Mesodermal cell (in vitro differentiated cells): ENCODE results near the gene CNPY1.
A peak's percentile ranks its signal among the peaks of the same experiment; 100 is the strongest.

ENCODE experiments used
- H3K27ac ChIP-seq: 2 replicates; pipeline ENCODE4 v1.7.0; 2013; ENCODE audit warnings: mild to moderate bottlenecking, low read depth, low read length, moderate library complexity; ENCODE audit not compliant: severe bottlenecking
- H3K36me3 ChIP-seq: 2 replicates; pipeline ENCODE4 v1.7.1; 2013; ENCODE audit warnings: mild to moderate bottlenecking, low read length, moderate library complexity; ENCODE audit not compliant: control insufficient read depth, insufficient read depth
- H3K4me1 ChIP-seq: one replicate; pipeline ENCODE4 v1.7.1; 2013; ENCODE audit warnings: mild to moderate bottlenecking, low read length; ENCODE audit not compliant: insufficient read depth, control insufficient read depth, poor library complexity, severe bottlenecking
- H3K4me3 ChIP-seq: 2 replicates; pipeline ENCODE4 v1.7.0; 2013; ENCODE audit warnings: low read length, control low read depth, mild to moderate bottlenecking; ENCODE audit not compliant: insufficient read depth, poor library complexity, severe bottlenecking; ENCODE audit errors: extremely low read depth
- H3K9me3 ChIP-seq: 2 replicates; pipeline ENCODE4 v1.7.1; 2013; ENCODE audit warnings: mild to moderate bottlenecking, low read length, moderate library complexity; ENCODE audit not compliant: control insufficient read depth
- WGBS, 2 experiments: methylation state at CpG; one replicate each; pipeline ENCODE4 v1.1.5; 2013; ENCODE audit warnings: missing lambda C conversion rate in 2 of 2; ENCODE audit not compliant: insufficient coverage in 2 of 2; 5-methylcytosine and 5-hydroxymethylcytosine counted together

The CNPY1 gene

DNA sequence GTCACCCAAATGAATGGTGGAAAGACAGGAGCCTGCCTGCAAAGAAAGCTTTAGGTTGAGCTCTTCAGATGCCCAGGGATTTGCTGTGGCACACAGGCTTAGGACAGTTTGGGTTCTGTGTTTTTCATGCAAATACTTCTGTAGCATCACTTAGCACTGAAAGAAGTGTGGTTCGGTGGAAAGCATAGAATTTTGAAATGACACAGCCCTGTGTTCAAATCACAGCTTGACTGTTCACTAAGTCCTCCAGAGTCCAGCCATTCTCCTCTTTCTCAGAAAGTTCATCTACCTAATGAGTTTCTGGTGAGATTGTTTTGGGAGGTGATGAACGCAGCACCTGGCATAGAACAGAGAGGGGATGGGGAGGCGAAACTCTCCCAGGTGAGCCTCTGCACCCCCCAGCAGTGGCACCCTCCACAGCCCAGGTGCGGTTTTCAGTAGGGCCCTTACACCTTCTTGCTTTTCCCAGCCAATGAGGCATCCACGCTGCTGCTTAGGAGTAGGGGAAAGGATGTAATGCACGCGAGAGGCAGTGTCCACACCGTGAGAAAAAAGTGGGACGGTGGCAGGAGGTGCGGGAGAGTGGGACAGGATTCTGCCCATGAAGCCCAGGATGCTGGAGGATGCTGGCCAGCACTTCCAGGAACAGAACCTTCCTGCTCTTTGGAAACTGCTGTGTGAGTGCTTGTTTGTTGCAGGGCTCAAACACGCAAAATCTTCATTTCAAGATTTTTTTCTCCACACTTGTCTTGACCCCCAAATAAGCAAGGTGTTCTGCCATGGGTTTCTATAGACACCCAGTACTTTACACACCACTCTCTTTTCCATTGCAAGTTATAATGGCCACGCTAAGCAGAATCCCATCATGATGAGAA is 76.8 kb downstream of the CNPY1 start:
- Histone ChIP-seq H3K4me1 (peaks cover 37% of the 10 kb centered on the region), H3K27ac (no peak overlapping the region), H3K4me3 (no peak overlapping the region), H3K9me3 (no peaks in the 10 kb centered on the region), H3K36me3 (no peaks in the 10 kb centered on the region)
- 6 to 10% methylated on average over 8 to 9 of the region's 12 CpGs for WGBS, 2 experiments

DNA sequence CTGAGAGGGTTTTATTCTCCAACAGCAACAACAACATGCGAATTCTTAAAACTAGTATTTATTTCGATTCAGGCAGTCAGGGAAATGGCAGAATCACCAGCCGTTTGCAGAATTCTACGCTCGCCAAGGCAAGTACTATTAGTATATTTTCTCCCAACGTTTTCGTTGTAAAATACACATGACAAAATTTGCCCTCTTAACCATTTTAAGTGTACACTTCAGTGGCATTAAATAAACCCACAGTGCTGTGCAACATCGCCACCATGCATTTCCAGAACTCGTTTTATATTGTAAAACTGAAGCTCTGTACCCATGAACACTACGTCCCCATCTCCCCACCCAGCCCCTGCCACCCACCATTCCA is 77.6 kb downstream of the CNPY1 start:
- H3K4me3 ChIP-seq: no peak overlapping the region
- H3K36me3 ChIP-seq: no peaks in the 10 kb centered on the region
- no peak overlapping the region for H3K27ac ChIP-seq
- 8 to 9% methylated on average over 9 of the region's 10 CpGs for WGBS, 2 experiments
- H3K4me1 ChIP-seq: peaks cover 37% of the 10 kb centered on the region
- no peaks in the 10 kb centered on the region for H3K9me3 ChIP-seq

DNA sequence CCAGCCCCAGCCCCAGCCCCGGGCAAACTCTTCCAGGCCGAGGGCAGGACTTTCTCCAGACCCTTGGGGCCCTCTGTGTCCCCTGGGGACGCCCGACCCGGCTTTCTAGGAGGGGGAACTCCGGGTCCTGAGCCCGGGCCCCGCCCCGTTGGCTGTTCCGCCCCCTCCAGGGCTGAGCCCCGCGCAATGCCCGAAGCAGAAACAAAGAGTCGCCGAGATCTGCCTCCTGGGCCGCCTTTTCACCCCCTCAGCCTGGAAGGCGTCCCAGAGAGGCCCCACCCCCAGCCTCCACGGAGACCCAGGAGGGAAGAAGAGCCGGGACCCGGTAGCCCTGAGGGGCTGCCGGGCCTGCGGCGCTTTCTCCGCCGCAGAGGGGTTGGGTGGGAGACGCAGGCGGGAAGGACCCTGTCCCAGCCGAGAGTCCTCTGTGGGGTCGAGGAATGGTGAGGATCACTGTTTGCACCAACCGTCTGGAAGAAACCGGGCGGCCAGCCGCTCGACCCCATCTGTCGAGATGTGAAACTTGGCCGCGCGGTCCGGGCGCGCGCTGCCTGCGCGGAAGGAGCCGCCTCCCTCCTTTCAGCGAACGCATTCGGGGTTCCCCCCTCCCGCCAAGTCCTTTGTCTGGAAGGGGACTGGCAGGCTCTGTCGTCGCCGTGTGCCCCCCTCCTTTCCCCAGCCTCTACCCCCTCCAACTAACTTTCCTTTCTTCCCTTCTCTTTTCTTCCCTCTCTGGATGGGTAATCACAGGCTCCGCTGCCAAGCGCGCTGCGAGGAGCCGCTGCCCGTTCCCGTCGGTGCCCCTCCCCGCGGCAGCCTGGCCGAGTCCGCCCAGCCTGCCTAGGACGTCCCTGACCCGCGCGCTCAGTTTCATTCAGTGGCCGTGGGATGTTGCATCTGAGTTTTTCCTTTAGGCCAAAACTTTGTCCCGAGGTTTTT is 78.2 kb downstream of the CNPY1 start:
- H3K9me3 ChIP-seq: no peaks in the 10 kb centered on the region
- no peaks in the 10 kb centered on the region for H3K36me3 ChIP-seq
- H3K27ac ChIP-seq: peak overlapping the region; percentile 45
- peak overlapping the region; percentile 5 for H3K4me3 ChIP-seq
- 1% methylated on average over 45 to 46 of the region's 70 CpGs for WGBS, 2 experiments
- peaks cover 34% of the 10 kb centered on the region for H3K4me1 ChIP-seq

DNA sequence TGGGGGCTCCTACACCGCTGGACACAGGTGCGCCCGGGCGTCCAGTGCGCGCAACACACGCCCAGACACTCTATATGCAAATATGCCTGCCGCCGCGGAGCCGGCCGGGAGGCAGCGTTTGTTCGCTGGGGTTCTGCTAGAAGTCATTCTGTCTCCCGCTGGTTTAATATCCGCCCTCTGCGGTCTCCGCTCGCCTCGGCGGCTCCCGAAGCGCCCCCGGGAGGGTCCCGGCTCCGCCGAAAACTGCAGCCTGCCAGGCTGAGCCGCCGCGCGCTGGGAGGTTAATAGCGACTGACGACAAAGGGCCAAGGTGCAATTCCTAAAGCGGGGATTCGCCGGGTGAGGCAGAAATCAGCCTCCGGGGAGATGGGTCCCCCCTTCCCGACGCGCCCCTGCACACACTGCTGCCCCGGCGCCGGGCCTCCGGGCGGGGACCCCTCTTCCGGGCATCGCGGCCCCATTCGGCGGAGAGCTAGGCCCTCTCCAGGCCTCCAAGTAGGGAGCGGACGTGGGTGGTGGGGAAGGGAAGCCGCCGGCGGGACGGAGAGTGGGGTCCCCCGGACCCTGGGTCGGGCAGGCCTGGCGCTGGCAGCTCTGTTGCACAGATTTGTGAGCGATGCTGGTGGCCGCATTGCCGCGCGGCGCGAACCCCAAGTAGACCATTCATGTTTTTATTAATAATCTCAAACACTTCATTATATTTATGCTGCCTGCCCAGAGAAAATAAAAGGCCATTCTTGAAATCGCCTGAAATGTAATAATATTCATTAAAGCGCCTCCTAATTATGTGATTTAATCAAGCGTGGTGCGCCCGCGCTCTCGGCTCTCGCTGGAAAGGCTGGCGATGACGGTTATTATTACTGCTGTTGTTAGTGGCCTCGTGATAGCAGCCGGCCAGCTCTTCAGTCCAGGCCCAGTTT is 79.3 kb downstream of the CNPY1 start:
- H3K27ac ChIP-seq: no peak overlapping the region
- peaks cover 26% of the 10 kb centered on the region for H3K4me1 ChIP-seq
- no peaks in the 10 kb centered on the region for H3K9me3 ChIP-seq
- 0 to 1% methylated on average over 44 to 46 of the region's 78 CpGs for WGBS, 2 experiments
- no peaks in the 10 kb centered on the region for H3K36me3 ChIP-seq
- H3K4me3 ChIP-seq: no peak overlapping the region

DNA sequence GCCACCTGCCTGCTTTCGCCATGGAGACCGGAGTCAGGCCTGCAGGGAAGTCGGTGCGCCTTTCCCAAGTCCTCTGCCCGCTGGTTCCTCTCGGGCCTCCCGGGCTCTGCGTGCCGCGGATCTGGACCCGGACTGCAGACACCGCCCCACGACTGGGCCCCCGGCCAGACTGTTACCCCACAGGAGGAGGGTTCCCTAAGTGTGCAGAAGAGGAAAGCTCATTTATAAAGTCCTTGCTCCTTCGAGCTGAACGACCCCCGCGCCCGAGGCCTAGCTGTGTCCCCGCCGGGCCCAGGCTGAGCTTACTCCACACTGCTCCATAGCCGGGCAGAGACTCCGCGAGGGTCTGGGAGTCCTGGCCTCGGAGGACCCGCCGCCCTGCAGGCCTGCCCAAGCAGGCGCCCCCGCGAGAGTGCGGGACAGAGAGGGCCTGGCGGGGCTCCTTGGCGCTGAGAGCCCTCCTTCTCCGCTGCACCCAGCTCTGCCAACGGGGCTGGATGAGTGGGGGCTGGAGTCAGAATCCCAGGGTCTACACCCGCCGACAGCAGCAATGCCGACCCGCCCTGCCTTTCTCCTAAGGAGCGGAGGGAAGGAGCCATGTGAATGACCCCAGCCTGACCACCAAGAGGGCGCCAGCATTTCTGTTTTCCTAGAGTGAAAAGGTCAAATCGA is 80.1 kb downstream of the CNPY1 start:
- no peak overlapping the region for H3K4me3 ChIP-seq

DNA sequence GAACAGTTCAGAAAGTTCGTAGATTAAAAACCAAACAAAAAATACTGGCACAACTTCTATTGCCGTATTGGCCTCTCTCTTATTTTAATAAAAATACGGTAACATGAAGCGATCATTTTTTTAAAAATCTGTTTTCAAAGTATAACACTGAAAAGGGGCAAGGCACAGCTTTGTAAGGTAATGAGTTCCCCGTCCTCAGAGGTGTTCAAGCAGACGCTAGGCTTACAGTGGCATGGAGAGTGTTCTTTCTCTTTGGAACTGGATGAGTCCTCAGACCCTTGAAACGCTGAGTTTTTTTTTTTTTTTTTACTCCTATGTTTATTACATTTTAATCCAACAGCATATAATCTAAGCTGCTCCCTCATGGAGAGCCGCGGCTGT is 80.6 kb downstream of the CNPY1 start:
- Histone ChIP-seq H3K36me3 (no peaks in the 10 kb centered on the region), H3K4me1 (peaks cover 13% of the 10 kb centered on the region), H3K9me3 (no peaks in the 10 kb centered on the region), H3K27ac (no peak overlapping the region), H3K4me3 (no peak overlapping the region)
- 7 to 12% methylated on average over 5 to 7 of the region's 9 CpGs for WGBS, 2 experiments

More for the DNA sequence above, 80.1 kb downstream of the CNPY1 start:
- Histone ChIP-seq H3K9me3 (no peaks in the 10 kb centered on the region), H3K36me3 (no peaks in the 10 kb centered on the region), H3K4me1 (peaks cover 18% of the 10 kb centered on the region), H3K27ac (no peak overlapping the region)
- WGBS, 2 experiments: 1 to 2% methylated on average over 34 to 35 of the region's 42 CpGs

DNA sequence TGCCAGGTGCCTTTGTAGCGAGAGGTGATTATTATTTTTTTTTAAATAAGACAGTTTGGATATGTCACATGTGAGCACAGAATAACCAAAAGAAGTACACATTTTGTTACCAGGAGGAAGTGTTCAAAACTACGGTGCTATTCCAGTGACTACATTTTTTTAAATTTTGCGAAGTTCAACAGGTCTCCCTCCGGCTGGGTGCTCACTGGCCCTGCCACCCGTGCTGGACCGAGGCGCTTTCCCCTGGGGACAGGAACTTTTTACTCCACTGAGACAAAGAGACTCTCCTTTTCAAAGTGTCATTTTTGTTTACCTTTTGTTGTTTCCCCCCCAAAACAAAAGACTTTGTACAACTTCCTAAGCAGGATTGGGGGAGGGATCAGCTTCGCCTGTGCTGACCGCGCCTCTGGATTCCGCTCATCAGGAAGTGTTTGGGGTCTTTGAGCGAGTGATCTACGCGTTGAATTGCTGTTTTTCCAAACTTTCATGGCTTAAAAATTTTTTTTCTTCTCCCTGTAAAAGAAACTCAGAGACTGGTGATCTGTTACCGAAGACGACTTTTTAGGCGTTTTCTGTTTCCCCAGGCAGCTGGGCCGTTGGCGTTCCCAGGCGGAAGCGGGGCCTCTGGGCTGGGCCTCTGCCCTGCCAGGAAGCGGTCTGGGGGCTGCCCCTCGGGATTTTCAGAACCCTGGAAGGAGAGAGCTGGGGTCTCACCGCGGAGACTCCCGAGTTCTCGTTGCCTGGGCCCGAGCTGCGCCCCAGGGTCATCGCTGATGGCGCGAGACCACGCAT is 81.2 kb downstream of the CNPY1 start:
- Histone ChIP-seq H3K9me3 (no peaks in the 10 kb centered on the region), H3K27ac (no peak overlapping the region), H3K4me1 (peaks cover 13% of the 10 kb centered on the region), H3K4me3 (no peak overlapping the region), H3K36me3 (no peaks in the 10 kb centered on the region)
- 5 to 8% methylated on average over 26 to 31 of the region's 33 CpGs for WGBS, 2 experiments

DNA sequence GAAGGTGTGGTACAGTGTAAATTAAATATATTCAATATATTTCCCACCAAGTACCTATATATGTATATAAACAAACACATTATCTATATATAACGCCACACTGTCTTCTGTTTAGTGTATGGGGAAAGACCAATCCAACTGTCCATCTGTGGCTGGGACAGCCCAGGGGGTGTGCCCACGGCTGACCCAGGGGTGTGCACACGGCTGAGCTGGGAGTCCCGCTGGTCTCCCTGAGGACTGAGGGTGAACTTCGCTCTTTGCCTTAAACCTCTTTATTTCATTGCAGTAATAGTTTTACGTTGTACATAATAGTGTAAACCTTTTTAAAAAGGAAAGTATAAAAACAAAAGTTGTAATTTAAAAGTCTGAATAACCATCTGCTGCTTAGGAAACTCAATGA is 82.2 kb downstream of the CNPY1 start:
- Histone ChIP-seq H3K27ac (no peak overlapping the region), H3K36me3 (no peaks in the 10 kb centered on the region), H3K4me3 (no peak overlapping the region), H3K4me1 (peaks cover 13% of the 10 kb centered on the region), H3K9me3 (no peaks in the 10 kb centered on the region)
- 40% methylated on average over 1 of the region's 6 CpGs; no CpG with 5 or more reads in 1 of the 2 experiments for WGBS, 2 experiments

DNA sequence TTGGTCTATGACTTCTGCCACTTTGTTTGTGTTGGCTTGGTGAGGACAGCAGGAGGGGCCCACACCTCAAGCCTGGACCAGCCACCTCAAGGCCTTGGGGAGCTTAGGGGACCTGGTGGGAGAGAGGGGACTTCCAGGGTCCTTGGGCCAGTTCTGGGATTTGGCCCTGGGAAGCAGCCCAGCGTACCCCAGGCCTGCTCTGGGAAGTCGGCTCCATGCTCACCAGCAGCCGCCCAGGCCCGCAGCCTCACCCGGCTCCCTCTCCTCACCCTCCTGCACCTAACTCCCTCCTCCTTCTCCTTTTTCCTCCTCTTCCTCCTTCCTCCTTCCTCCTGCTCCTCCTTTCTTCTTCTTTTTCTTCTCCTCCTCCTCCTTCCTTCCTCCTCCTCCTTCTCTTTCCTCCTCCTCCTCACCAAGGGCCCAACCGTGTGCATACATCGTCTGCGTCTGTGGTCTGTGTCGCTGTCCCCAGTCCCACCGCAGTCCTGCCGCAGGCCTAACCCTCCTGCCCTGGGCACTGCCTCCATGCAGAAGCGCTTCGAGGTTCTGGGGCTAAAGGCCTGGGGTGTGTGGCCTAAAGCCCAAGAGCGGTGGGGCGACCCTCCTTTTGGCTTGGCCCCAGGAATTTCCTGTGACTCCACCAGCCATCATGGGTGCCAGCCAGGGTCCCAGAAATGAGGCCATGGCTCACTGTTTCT is 83.1 kb downstream of the CNPY1 start:
- H3K4me1 ChIP-seq: peaks cover 13% of the 10 kb centered on the region
- 9% methylated on average over 13 to 14 of the region's 15 CpGs for WGBS, 2 experiments
- no peaks in the 10 kb centered on the region for H3K36me3 ChIP-seq
- no peak overlapping the region for H3K4me3 ChIP-seq
- H3K27ac ChIP-seq: no peak overlapping the region
- no peaks in the 10 kb centered on the region for H3K9me3 ChIP-seq
